ENCODE results near the gene INHBB. TPM values are rescaled to one million over a fixed set of nuclear protein-coding genes. Genes with fewer than 3 reads are reported as not detected.

INHBB gene
- total and polyA plus RNA-seq, 7 donors = 0.60 to 1.8 (median 1.2) TPM; not detected in 1

- Histone ChIP-seq H3K4me1 (peaks cover 0 to 17% (median 13%) of the 10 kb centered on the region in 4 donors), H3K36me3 (no peaks in the 10 kb centered on the region)
- intact Hi-C loops (cut with DNase I) = loop anchor here (1.0 to 5.0 kb wide), 3 partner anchors 60 to 106 kb away; partner anchors contain the start of gene RALB
Measured at GRCh38 chr2:120312860-120313694, 32.9 kb upstream of the INHBB start.

GRCh38 chr2:120313695-120314615, 32.0 kb upstream of the INHBB start:
- intact Hi-C loops (cut with DNase I) = loop anchor here (1.0 to 5.0 kb wide), 3 partner anchors 61 to 107 kb away; partner anchors contain the start of gene RALB

More at GRCh38 chr2:120312860-120313694, 32.9 kb upstream of the INHBB start:
- Histone ChIP-seq H3K27me3 (no peaks in the 10 kb centered on the region), H3K4me3 (peak overlapping the region; percentile 16 to 45 (median 40)), H3K27ac (peak overlapping the region in 2 of 4 donors; percentile 30 to 48), H3K9me3 (no peaks in the 10 kb centered on the region)
- TF ChIP-seq CTCF (IDR thresholded peaks at IDR 0.05) (peak; percentile 69 to 85 (median 78)), POLR2A (IDR thresholded peaks at IDR 0.05) (no peak), EP300 (IDR thresholded peaks at IDR 0.05) (no peak), POLR2AphosphoS5 (IDR thresholded peaks at IDR 0.05) (peak in 1 of 4 donors; percentile 22)
- peak; percentile 87 for DNase-seq
- 1 to 7% methylated on average over 38 of the region's 38 CpGs for WGBS, 2 donors

GRCh38 chr2:120314690-120315366, 31.1 kb upstream of the INHBB start:
- Histone ChIP-seq H3K4me3 (no peak overlapping the region), H3K36me3 (no peaks in the 10 kb centered on the region), H3K9me3 (no peaks in the 10 kb centered on the region), H3K4me1 (peaks cover 0 to 26% (median 20%) of the 10 kb centered on the region in 4 donors), H3K27ac (no peak overlapping the region), H3K27me3 (no peaks in the 10 kb centered on the region)
- TF ChIP-seq CTCF (IDR thresholded peaks at IDR 0.05) (no peak), POLR2A (IDR thresholded peaks at IDR 0.05) (no peak), POLR2AphosphoS5 (IDR thresholded peaks at IDR 0.05) (no peak), EP300 (IDR thresholded peaks at IDR 0.05) (no peak)
- DNase-seq = no peak
- WGBS, 2 donors = 83 to 86% methylated on average over 19 of the region's 19 CpGs
- intact Hi-C loops (cut with DNase I) = loop anchor here (5.0 kb wide), 1 partner anchor 108 kb away; no protein-coding TSS in a partner anchor

More at GRCh38 chr2:120313695-120314615, 32.0 kb upstream of the INHBB start:
- 34 to 68% methylated on average over 39 of the region's 39 CpGs for WGBS, 2 donors
- peaks cover 0 to 22% (median 18%) of the 10 kb centered on the region in 4 donors for H3K4me1 ChIP-seq
- H3K27ac ChIP-seq = peak overlapping the region in 1 of 4 donors; percentile 30
- DNase-seq = no peak
- no peaks in the 10 kb centered on the region for H3K9me3 ChIP-seq
- H3K36me3 ChIP-seq = no peaks in the 10 kb centered on the region
- H3K27me3 ChIP-seq = no peaks in the 10 kb centered on the region
- no peak for TF ChIP-seq EP300 (IDR thresholded peaks at IDR 0.05)
- TF ChIP-seq POLR2A (IDR thresholded peaks at IDR 0.05) = no peak
- no peak for TF ChIP-seq CTCF (IDR thresholded peaks at IDR 0.05)
- no peak for TF ChIP-seq POLR2AphosphoS5 (IDR thresholded peaks at IDR 0.05)
- peak overlapping the region in 3 of 4 donors; percentile 40 to 45 (median 40) for H3K4me3 ChIP-seq

- Histone ChIP-seq H3K36me3 (no peaks in the 10 kb centered on the region), H3K4me3 (no peak overlapping the region), H3K27ac (no peak overlapping the region), H3K9me3 (no peaks in the 10 kb centered on the region), H3K4me1 (peaks cover 0 to 26% (median 20%) of the 10 kb centered on the region in 4 donors), H3K27me3 (no peaks in the 10 kb centered on the region)
- intact Hi-C loops (cut with DNase I) = no loop called here
- DNase-seq = no peak
- TF ChIP-seq CTCF (IDR thresholded peaks at IDR 0.05) = no peak
- WGBS, 2 donors = 93% methylated on average over 17 of the region's 17 CpGs
Measured at GRCh38 chr2:120315367-120316033, 30.4 kb upstream of the INHBB start.
